ENCODE measurements around the gene TOB1. TPM values are rescaled to one million over a fixed set of nuclear protein-coding genes. Genes with fewer than 3 reads are reported as not detected.
A peak's percentile ranks its signal among the peaks of the same experiment; 100 is the strongest.

Gene TOB1
- total RNA-seq, 1 experiment from 2014 or later: 86.0 TPM

DNA sequence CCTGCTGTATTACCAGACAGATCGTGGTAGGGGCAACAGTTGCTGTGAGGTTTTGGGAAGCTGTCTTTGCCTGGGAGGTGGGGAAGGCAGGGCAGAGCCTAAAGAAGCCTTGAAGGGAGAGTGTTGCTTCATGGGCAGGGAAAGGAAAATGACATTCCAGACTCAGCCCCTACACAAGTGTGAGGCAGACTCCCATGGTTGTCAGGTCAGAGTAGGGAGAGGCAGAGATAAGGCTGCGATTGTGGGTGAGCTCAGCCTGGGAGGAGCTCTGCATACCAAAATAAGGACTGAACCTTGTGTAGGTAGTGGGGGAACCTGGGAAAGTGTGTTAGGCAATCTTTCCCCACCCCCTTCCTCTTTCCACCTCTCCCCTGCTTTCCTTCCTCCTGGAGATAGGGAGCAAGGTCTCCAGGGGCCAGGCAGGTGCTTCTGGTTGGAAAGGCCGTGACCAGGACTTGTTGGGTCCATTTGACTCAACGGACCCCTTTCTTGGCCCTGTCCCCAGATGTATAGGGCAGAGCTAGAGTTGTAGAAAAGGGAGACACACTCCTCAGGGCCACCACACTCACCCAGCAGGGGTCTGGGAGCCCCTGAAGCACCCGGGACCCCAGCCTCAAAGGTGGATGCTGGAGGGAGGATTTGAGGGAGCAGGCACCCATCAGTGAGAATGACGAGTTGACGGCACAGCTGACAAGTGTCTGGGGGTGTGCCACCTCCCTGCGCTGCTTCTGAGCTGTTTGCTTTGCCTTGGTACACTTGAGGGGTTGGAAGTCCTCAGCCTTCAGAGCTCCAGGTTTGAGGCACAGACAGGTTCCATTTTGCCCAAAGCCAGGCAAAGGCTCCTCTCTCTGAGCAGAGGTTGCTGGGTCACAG lies 18.5 kb upstream of the TOB1 start:
- no peaks in the 10 kb centered on the region for H3K36me3 ChIP-seq (ENCODE audit: control insufficient read depth in 1 of 2, insufficient read depth in 2 of 2, low read length in 2 of 2)
- H3K79me2 ChIP-seq (ENCODE audit: insufficient read depth, low read length): no peaks in the 10 kb centered on the region
- intact Hi-C loops (cut with micrococcal nuclease): no loop called here
- H3K27me3 ChIP-seq (ENCODE audit: insufficient read depth, low read length): no peaks in the 10 kb centered on the region
- ATAC-seq (peak; percentile 40; the same call in 1 of the 2 replicates), DNase-seq (ENCODE audit: low read depth, low spot score) (no peak)
- H3K4me2 ChIP-seq (ENCODE audit: low read length): no peak overlapping the region
- no peaks in the 10 kb centered on the region for H4K20me1 ChIP-seq (ENCODE audit: insufficient read depth)
- peaks cover 0 to 6% of the 10 kb centered on the region in 2 experiments; a peak in 1 of 4 replicates for H3K9me3 ChIP-seq (ENCODE audit: control insufficient read depth in 1 of 2, insufficient read depth in 1 of 2, low read depth in 1 of 2, low read length in 2 of 2)
- BruUV-seq (replicated peaks): no TSS peak
- ChIA-PET POLR2A (interaction anchor here (0.8 to 11.1 kb wide), 2 partner anchors 18 to 21 kb away, joined by 3 to 89 read pairs; partner anchors contain the start of gene TOB1), CTCF (interaction anchor here (1.7 kb wide), 1 partner anchor 22 kb away, joined by 4 read pairs; no protein-coding TSS in a partner anchor), RAD21 (ENCODE audit: low non-redundant PET in 1 of 2, low total read pairs in 2 of 2, uncharacterized antibody in 2 of 2, unreplicated experiment in 2 of 2) (interaction anchor here in 1 of 2 experiments (0.5 kb wide), 1 partner anchor 60 kb away, joined by 4 read pairs; no protein-coding TSS in a partner anchor)
- no peaks in the 10 kb centered on the region for H3K9me2 ChIP-seq (ENCODE audit: insufficient read depth)
- no peak overlapping the region for H3K9ac ChIP-seq (ENCODE audit: low read length)
- H3K4me1 ChIP-seq (ENCODE audit: control insufficient read depth in 1 of 2, insufficient read depth in 2 of 2, low read length in 2 of 2): peaks cover 8 to 26% of the 10 kb centered on the region in 2 experiments; a peak in 3 of 4 replicates
- H3K27ac ChIP-seq (ENCODE audit: low read depth, low read length): no peak overlapping the region
- H3K4me3 ChIP-seq (replicated peaks in 1 of 2; ENCODE audit: low read depth in 1 of 2, low read length in 2 of 2): no peak overlapping the region
- TF ChIP-seq CEBPB (IDR thresholded peaks at IDR 0.05; ENCODE audit: low read depth) (0 out of 2 replicates have a peak, but pooled peaks have one; percentile 14), SIN3A (IDR thresholded peaks at IDR 0.05; ENCODE audit: low read depth) (no peak)
- H2AFZ ChIP-seq (ENCODE audit: low read depth, low read length, poor library complexity, severe bottlenecking): no peak overlapping the region

DNA sequence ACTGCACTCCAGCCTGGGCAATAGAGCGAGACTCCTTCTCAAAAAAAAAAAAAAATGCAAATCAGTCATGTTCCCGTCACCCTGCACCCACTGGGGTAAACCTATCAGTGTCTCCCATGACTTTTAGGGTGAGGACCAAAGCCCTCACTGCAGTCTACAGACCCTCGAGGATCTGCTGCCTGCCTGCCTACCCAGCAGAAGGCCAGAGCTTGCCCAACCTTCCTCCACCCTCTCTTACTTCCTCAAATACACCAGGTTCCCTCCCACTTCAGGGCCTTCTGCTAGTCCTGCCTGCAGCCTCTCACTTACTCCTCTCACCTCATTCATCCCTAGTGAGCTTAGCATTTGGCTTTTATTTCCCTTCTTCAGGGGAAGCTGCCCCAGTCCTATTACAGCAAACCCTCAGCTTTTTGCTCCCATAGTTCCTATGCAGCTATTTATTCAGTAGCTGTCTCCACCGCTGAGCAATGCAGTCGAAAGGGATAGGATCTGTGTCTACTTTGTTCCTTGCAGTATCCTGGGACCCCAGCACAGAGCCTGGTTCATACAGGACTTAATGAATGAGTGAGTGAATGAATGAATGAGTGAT lies 17.8 kb upstream of the TOB1 start:
- no TSS peak for BruUV-seq (replicated peaks)
- Histone ChIP-seq H3K27ac (ENCODE audit: low read depth, low read length) (no peak overlapping the region), H3K9me3 (ENCODE audit: control insufficient read depth in 1 of 2, insufficient read depth in 1 of 2, low read depth in 1 of 2, low read length in 2 of 2) (peaks cover 0 to 13% of the 10 kb centered on the region in 2 experiments; a peak in 1 of 4 replicates), H3K4me3 (replicated peaks in 1 of 2; ENCODE audit: low read depth in 1 of 2, low read length in 2 of 2) (no peak overlapping the region), H3K27me3 (ENCODE audit: insufficient read depth, low read length) (no peaks in the 10 kb centered on the region), H3K4me1 (ENCODE audit: control insufficient read depth in 1 of 2, insufficient read depth in 2 of 2, low read length in 2 of 2) (peaks cover 8 to 22% of the 10 kb centered on the region in 2 experiments; a peak in 3 of 4 replicates), H4K20me1 (ENCODE audit: insufficient read depth) (no peaks in the 10 kb centered on the region), H3K36me3 (ENCODE audit: control insufficient read depth in 1 of 2, insufficient read depth in 2 of 2, low read length in 2 of 2) (no peaks in the 10 kb centered on the region), H3K4me2 (ENCODE audit: low read length) (no peak overlapping the region), H2AFZ (ENCODE audit: low read depth, low read length, poor library complexity, severe bottlenecking) (no peak overlapping the region), H3K9ac (ENCODE audit: low read length) (no peak overlapping the region), H3K9me2 (ENCODE audit: insufficient read depth) (no peaks in the 10 kb centered on the region), H3K79me2 (ENCODE audit: insufficient read depth, low read length) (no peaks in the 10 kb centered on the region)
- no peak for TF ChIP-seq JUND (IDR thresholded peaks at IDR 0.05)
- no peak for TF ChIP-seq CBX3 (IDR thresholded peaks at IDR 0.05; ENCODE audit: low read depth)
- TF ChIP-seq SP1 (IDR thresholded peaks at IDR 0.05; ENCODE audit: low read depth): no peak
- no peak for TF ChIP-seq SIN3A (IDR thresholded peaks at IDR 0.05; ENCODE audit: low read depth)
- TF ChIP-seq ZNF274 (IDR thresholded peaks at IDR 0.05; ENCODE audit: low read depth, low read length): no peak
- TF ChIP-seq ELF1 (IDR thresholded peaks at IDR 0.05; ENCODE audit: borderline replicate concordance, low read depth): no peak
- TF ChIP-seq, protein P1, sequence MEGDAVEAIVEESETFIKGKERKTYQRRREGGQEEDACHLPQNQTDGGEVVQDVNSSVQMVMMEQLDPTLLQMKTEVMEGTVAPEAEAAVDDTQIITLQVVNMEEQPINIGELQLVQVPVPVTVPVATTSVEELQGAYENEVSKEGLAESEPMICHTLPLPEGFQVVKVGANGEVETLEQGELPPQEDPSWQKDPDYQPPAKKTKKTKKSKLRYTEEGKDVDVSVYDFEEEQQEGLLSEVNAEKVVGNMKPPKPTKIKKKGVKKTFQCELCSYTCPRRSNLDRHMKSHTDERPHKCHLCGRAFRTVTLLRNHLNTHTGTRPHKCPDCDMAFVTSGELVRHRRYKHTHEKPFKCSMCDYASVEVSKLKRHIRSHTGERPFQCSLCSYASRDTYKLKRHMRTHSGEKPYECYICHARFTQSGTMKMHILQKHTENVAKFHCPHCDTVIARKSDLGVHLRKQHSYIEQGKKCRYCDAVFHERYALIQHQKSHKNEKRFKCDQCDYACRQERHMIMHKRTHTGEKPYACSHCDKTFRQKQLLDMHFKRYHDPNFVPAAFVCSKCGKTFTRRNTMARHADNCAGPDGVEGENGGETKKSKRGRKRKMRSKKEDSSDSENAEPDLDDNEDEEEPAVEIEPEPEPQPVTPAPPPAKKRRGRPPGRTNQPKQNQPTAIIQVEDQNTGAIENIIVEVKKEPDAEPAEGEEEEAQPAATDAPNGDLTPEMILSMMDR (IDR thresholded peaks at IDR 0.05 in 2 of 3, conservative IDR thresholded peaks at IDR 0.05 in 1 of 3; ENCODE audit: borderline replicate concordance in 1 of 3, insufficient read depth in 1 of 3, low read depth in 2 of 3, low read length in 2 of 3): no peak
- TF ChIP-seq EGR1 (IDR thresholded peaks at IDR 0.05; ENCODE audit: low read depth): no peak
- TF ChIP-seq, protein P2, sequence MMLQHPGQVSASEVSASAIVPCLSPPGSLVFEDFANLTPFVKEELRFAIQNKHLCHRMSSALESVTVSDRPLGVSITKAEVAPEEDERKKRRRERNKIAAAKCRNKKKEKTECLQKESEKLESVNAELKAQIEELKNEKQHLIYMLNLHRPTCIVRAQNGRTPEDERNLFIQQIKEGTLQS (IDR thresholded peaks at IDR 0.05): no peak
- TF ChIP-seq, protein P3, sequence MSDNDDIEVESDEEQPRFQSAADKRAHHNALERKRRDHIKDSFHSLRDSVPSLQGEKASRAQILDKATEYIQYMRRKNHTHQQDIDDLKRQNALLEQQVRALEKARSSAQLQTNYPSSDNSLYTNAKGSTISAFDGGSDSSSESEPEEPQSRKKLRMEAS (IDR thresholded peaks at IDR 0.05): no peak
- TF ChIP-seq POLR2AphosphoS5 (IDR thresholded peaks at IDR 0.05; ENCODE audit: low read depth, low read length): no peak
- TF ChIP-seq POLR2A (IDR thresholded peaks at IDR 0.05; ENCODE audit: borderline replicate concordance, extremely low read depth, insufficient read depth, insufficient read length): no peak
- no peak for TF ChIP-seq YY1 (IDR thresholded peaks at IDR 0.05; ENCODE audit: extremely low read depth, insufficient replicate concordance, low read depth, low read length)
- no peak for TF ChIP-seq EZH2 (IDR thresholded peaks at IDR 0.05)
- ATAC-seq: no peak
- intact Hi-C loops (cut with micrococcal nuclease): no loop called here
- RAD21 ChIA-PET (ENCODE audit: low non-redundant PET in 1 of 2, low total read pairs in 2 of 2, uncharacterized antibody in 2 of 2, unreplicated experiment in 2 of 2): interaction anchor here in 1 of 2 experiments (0.6 to 0.7 kb wide), 2 partner anchors 61 to 222 kb away, joined by 3 read pairs; no protein-coding TSS in a partner anchor
- no peak for DNase-seq (ENCODE audit: low read depth, low spot score)
- CTCF ChIA-PET: no interaction called here
- POLR2A ChIA-PET: interaction anchor here (11.1 kb wide), 1 partner anchor 18 kb away, joined by 89 read pairs; the partner anchor contains the start of gene TOB1
